Measurements from ENCODE around the gene DERL3. TPM values are rescaled to one million over a fixed set of nuclear protein-coding genes. Genes with fewer than 3 reads are reported as not detected.
A peak's percentile ranks its signal among the peaks of the same experiment; 100 is the strongest.

The DERL3 gene
- total and polyA plus RNA-seq, 2 of the 13 experiments (the other 11 are each of a cell fraction or from before 2014, with no cell fraction given) = not detected

GRCh38 chr22:23823331-23823791, 15.4 kb downstream of the DERL3 start:
- CTCF ChIA-PET (ENCODE audit: low intra/inter-chr PET ratio, low total read pairs) = no interaction called here
- no peak for ATAC-seq
- no peaks in the 10 kb centered on the region for H3K79me2 ChIP-seq (ENCODE audit: insufficient read depth, low read length)
- peaks cover 24% of the 10 kb centered on the region for H3K4me1 ChIP-seq (ENCODE audit: insufficient read depth, low read length)
- intact Hi-C loops (cut with micrococcal nuclease; ENCODE audit: unreplicated experiment) = no loop called here
- in situ Hi-C loops (cut with HindIII; ENCODE audit: extremely low pct_ligation_motif_present, low pct_unique_long_range_greater_than_20kb) = no loop called here
- 98% methylated on average over 8 of the region's 14 CpGs for WGBS (ENCODE audit: low lambda C conversion rate)
- no peak for DNase-seq (ENCODE audit: low spot score)
- no peak for TF ChIP-seq ZNF230 (CRISPR knock-in tag; IDR thresholded peaks at IDR 0.05)
- TF ChIP-seq RCOR2 (CRISPR knock-in tag; IDR thresholded peaks at IDR 0.05) = no peak
- no peak for TF ChIP-seq ZNF263 (CRISPR knock-in tag; IDR thresholded peaks at IDR 0.05)
- no peak for TF ChIP-seq TEAD2 (CRISPR knock-in tag; IDR thresholded peaks at IDR 0.05)
- BruUV-seq (replicated peaks) = no TSS peak
- H3K27me3 ChIP-seq (ENCODE audit: control insufficient read depth in 1 of 2, insufficient read depth in 2 of 2, low read length in 2 of 2) = no peaks in the 10 kb centered on the region
- POLR2A ChIA-PET = no interaction called here
- no peak overlapping the region for H3K4me2 ChIP-seq (ENCODE audit: low read depth, low read length)
- H3K9me3 ChIP-seq (ENCODE audit: low read length) = no peaks in the 10 kb centered on the region
- FAIRE-seq = no peak
- no peak overlapping the region for H3K4me3 ChIP-seq (replicated peaks in 1 of 3; ENCODE audit: insufficient read depth in 1 of 3, low read depth in 2 of 3, low read length in 3 of 3)
- H3K27ac ChIP-seq (ENCODE audit: extremely low read length, insufficient read depth, low read length) = no peak overlapping the region
- H3K9ac ChIP-seq (ENCODE audit: insufficient read depth, low read depth, low read length) = no peak overlapping the region
- H4K20me1 ChIP-seq (ENCODE audit: insufficient read depth, low read length) = no peaks in the 10 kb centered on the region
- H2AFZ ChIP-seq (ENCODE audit: low read length) = no peak overlapping the region
- H3K36me3 ChIP-seq (replicated peaks in 1 of 2; ENCODE audit: control insufficient read depth in 1 of 2, insufficient read depth in 2 of 2, low read length in 2 of 2) = peaks cover 55 to 76% of the 10 kb centered on the region in 2 experiments

- TF ChIP-seq ZNF687 (CRISPR knock-in tag; IDR thresholded peaks at IDR 0.05) (peak; percentile 12; the same call in 1 of the 2 replicates), ZBTB8A (CRISPR knock-in tag; IDR thresholded peaks at IDR 0.05; ENCODE audit: borderline replicate concordance, low read depth) (no peak), ZFP62 (CRISPR knock-in tag; IDR thresholded peaks at IDR 0.05) (no peak)
- intact Hi-C loops (cut with micrococcal nuclease; ENCODE audit: unreplicated experiment) = no loop called here
- H4K20me1 ChIP-seq (ENCODE audit: insufficient read depth, low read length) = no peaks in the 10 kb centered on the region
- 97% methylated on average over 3 of the region's 6 CpGs for WGBS (ENCODE audit: low lambda C conversion rate)
- no peaks in the 10 kb centered on the region for H3K79me2 ChIP-seq (ENCODE audit: insufficient read depth, low read length)
- H3K4me2 ChIP-seq (ENCODE audit: low read depth, low read length) = no peak overlapping the region
- no peaks in the 10 kb centered on the region for H3K27me3 ChIP-seq (ENCODE audit: control insufficient read depth in 1 of 2, insufficient read depth in 2 of 2, low read length in 2 of 2)
- H3K36me3 ChIP-seq (replicated peaks in 1 of 2; ENCODE audit: control insufficient read depth in 1 of 2, insufficient read depth in 2 of 2, low read length in 2 of 2) = peaks cover 50 to 76% of the 10 kb centered on the region in 2 experiments
- no peak overlapping the region for H3K9ac ChIP-seq (ENCODE audit: insufficient read depth, low read depth, low read length)
- no peak overlapping the region for H2AFZ ChIP-seq (ENCODE audit: low read length)
- in situ Hi-C loops (cut with HindIII; ENCODE audit: extremely low pct_ligation_motif_present, low pct_unique_long_range_greater_than_20kb) = no loop called here
- no peak overlapping the region for H3K4me3 ChIP-seq (replicated peaks in 1 of 3; ENCODE audit: insufficient read depth in 1 of 3, low read depth in 2 of 3, low read length in 3 of 3)
- ChIA-PET CTCF (ENCODE audit: low intra/inter-chr PET ratio, low total read pairs) (no interaction called here), POLR2A (no interaction called here)
- BruUV-seq (replicated peaks) = no TSS peak
- peaks cover 24% of the 10 kb centered on the region for H3K4me1 ChIP-seq (ENCODE audit: insufficient read depth, low read length)
- DNase-seq (ENCODE audit: low spot score) (no peak), FAIRE-seq (no peak), ATAC-seq (no peak)
- no peak overlapping the region for H3K27ac ChIP-seq (ENCODE audit: extremely low read length, insufficient read depth, low read length)
- no peaks in the 10 kb centered on the region for H3K9me3 ChIP-seq (ENCODE audit: low read length)
Observed at GRCh38 chr22:23822101-23822671, 16.6 kb downstream of the DERL3 start.
